22Rv1 (cell line): Measurements from ENCODE around the gene AICDA.

Experiments
- H3K27ac ChIP-seq: fragments of 450-650 bp; 2 replicates; pipeline ENCODE4 v1.5.1; 2017
- CTCF ChIP-seq: fragments of 450-650 bp; IDR thresholded peaks from 2 replicates; pipeline ENCODE4 v1.5.1; 2017; ENCODE audit warnings: mild to moderate bottlenecking
- ZFX ChIP-seq: fragments of 450-650 bp; IDR thresholded peaks from 2 replicates; pipeline ENCODE4 v1.6.1; 2017; ENCODE audit warnings: antibody characterized with exemption, borderline replicate concordance

AICDA gene

GRCh38 chr12:8605057-8605456, 7.6 kb downstream of the AICDA start:
- TF ChIP-seq CTCF (no peak), ZFX (no peak)
- H3K27ac ChIP-seq, result no peak overlapping the region

GRCh38 chr12:8603856-8604255, 8.8 kb downstream of the AICDA start:
- TF ChIP-seq ZFX (no peak), CTCF (peak; percentile 76)
- H3K27ac ChIP-seq, result no peak overlapping the region

GRCh38 chr12:8603286-8603685, 9.4 kb downstream of the AICDA start:
- no peak for TF ChIP-seq ZFX
- no peak for TF ChIP-seq CTCF
- no peak overlapping the region for H3K27ac ChIP-seq

- TF ChIP-seq ZFX (no peak), CTCF (no peak)
Observed at GRCh38 chr12:8596561-8596960, 16.1 kb downstream of the AICDA start.

GRCh38 chr12:8594072-8594471, 18.6 kb downstream of the AICDA start:
- H3K27ac ChIP-seq, result no peak overlapping the region
- TF ChIP-seq ZFX (no peak), CTCF (no peak)

More at GRCh38 chr12:8596561-8596960, 16.1 kb downstream of the AICDA start:
- H3K27ac ChIP-seq, result no peak overlapping the region

- TF ChIP-seq CTCF, result no peak
- no peak for TF ChIP-seq ZFX
- no peak overlapping the region for H3K27ac ChIP-seq
Observed at GRCh38 chr12:8593246-8593645, 19.4 kb downstream of the AICDA start.

- H3K27ac ChIP-seq, result no peak overlapping the region
- TF ChIP-seq ZFX, result no peak
- no peak for TF ChIP-seq CTCF
Observed at GRCh38 chr12:8590842-8591545, 21.7 kb downstream of the AICDA start.
